Hematopoietic multipotent progenitor cell treated with erythropoietin and hydrocortisone succinate and interleukin-3 and kit ligand, for 8 days (in vitro differentiated cells): ENCODE data around the gene CABCOCO1.
"Not testable (repeated sequence)": the region's sequence is repeated elsewhere in the genome, so short reads cannot be mapped to it uniquely, and the experiment has no call there.

Experiments used
- DNase-seq: peaks from one replicate; pipeline ENCODE4 v3.0.0-alpha.2; 2015

CABCOCO1 gene

DNA sequence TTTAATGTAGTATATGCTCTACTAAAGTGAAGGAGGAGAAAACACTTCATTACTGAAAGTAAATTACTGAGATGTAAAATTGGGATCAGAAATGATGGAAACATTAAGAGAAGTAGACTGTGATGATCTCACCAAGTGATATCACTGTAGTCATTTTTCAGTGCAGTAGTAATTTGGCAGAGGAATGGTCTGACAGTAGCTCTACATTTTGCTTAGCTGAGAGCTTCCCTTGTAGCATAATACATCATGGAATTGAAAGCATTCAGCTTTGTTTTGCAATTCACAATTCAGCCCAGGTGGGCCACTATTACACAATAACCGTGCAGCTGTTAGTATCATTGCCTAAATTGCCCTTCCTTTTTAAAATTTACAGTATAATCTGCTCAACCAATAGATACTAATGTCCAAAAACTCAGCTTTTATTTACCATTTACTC lies 19.4 kb upstream of the CABCOCO1 start:
- no peak for DNase-seq

DNA sequence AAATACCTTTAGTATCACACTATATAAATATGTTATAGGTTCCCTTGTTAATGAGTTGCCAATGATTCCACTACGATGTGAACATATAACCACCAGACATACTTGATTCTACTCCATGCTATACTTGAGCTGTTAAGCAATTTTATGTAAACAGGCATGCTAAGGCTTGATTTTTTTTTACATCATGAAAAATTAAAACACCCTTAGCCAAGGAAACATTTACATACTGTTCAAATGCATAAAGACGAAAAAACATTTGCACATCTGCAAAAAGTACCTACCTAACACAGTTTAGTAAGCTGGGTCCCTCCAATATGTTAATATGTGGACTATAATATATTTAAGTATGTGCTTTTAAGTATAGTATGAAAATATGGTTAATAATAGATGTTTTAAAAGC lies 9.0 kb upstream of the CABCOCO1 start:
- DNase-seq = no peak

DNA sequence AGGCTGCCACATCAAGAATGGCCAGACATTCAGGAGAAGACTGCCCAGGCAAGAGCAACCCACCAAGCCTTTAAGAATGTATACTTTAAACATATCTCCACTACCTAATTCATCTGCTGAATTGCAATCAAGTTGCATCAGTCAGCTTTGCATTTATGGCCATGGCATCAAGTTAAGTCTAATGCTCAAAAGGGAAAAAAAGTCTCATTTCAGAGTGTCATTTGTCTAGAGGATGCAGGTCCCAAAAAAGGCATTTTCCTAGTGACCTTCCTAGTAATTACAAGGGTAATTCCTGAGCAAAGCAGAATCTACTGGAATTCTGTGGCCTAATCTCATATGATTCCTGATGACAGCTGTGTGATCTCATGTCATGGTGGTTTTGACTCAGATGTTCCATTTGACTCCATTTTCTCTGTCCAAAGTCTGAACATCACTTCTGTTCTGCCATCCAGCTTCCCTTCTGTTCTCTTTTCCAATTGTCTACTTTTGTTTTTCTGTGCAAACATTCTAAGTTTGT lies 7.3 kb upstream of the CABCOCO1 start:
- no peak for DNase-seq

DNA sequence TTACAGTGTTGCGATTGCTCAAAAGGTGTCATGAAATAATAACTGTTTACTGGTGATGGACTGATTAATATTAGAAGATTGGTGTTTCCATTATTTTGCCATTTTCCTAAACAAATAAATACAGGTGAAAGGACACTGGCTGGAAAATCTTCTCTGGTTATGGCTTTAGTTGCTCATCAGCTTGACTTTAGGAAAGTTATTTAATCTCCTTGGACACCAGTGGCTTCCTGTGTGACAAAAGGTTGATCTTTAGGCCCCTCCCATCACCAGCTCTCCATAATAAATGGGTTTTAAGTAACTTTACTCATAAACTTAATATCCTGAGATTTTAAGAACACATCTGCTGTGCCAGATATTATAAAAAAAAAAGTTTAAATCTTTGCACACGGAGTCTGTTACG lies 737 bp downstream of the CABCOCO1 start:
- no peak for DNase-seq

DNA sequence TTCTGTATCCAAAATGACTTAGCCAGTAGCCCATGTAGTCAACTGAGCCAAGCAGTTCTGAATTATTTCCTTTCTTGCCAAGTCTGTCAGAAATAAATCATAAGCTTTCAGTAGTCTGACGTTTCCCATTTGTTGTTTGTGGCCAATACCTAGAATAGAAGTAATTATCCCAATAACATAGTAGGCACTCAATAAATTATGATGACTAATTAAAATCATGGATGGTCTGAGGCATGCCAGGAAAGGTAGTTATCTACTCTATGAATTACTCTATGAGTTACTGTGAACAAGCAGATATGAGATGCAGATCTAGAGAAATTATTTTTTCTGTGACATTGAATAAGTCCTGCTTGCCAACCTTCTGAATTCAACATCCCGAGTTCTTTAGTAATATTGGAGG lies 2.3 kb downstream of the CABCOCO1 start:
- no peak for DNase-seq

DNA sequence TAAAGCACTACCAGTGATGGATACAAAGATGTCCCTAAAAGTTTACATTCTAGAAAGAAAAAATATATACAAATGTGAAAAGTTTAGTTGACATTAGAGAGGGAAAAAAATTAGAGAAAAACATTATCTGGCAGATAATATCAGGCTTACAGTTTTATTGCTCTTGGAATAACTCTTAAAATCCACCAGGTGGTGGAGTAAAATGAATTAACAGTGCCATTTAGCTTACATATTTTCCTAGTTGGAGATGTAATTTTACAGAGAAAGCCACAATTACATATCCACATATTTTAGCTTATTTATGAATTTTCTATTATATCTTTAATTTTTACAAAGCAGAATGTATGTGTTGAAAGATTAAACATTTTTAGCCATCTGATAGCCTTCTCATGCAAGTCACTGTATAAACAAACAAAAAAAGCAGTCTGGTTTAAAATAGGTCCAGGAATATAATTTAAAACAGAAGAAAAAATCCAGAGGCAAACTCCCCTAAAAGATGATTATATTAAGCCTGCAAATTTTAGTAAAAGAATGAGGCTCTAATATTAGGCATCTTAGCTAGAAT lies 6.5 kb downstream of the CABCOCO1 start:
- no peak for DNase-seq

DNA sequence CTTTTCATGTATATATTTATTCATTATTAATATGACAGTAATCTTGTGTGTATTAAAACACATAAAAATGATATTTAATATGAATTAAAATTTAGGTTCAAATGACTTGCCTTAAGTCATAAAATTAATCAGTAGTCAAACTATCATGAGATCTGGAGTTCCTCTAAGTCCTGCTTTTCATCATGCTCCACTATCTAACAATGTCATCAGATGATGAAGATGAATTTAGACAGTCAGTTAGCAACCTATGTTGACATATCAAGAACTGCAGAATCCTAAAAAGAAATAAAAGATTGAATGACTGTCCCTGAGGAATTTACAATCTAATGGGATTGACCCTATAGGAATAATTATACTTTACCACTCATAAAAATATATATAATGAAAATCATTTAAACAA lies 7.1 kb downstream of the CABCOCO1 start:
- DNase-seq = no peak

DNA sequence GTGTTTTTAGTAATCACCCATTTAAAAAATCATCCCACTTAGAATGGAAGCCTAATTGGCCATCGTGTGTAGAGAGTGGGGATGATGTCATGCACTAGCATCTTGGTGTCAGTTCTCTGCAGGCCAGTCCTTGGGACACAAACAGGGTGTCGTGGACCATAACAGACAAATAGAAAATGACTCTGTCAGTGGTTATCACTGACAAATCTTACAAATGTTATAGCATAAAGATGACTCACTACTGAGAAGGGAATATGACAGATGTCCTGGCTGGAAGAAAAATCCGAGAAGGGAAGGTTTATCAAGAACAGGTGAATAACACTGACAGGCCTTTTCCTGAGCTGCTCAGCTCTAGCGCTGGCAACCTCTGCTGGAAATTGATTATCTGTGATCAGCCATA lies 10.6 kb downstream of the CABCOCO1 start:
- no peak for DNase-seq

DNA sequence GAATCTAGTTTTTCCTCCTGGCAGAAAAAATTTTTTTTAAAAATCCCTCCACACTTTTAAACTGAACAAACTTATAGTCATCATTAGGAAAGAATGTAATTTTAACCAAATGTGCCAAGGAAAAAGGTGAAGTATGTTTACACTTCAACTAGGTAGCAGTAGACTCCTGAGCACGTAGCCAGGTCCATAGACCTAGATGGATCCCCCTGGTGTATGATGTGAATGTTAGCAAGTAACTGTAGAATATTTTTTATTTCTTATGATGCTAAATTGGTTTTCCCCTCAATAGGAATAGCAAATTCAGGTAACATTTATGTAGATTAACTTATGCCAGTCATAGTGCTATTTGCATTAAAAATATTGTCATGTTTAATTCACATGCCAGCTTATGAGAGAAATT lies 19.6 kb downstream of the CABCOCO1 start:
- no peak for DNase-seq

DNA sequence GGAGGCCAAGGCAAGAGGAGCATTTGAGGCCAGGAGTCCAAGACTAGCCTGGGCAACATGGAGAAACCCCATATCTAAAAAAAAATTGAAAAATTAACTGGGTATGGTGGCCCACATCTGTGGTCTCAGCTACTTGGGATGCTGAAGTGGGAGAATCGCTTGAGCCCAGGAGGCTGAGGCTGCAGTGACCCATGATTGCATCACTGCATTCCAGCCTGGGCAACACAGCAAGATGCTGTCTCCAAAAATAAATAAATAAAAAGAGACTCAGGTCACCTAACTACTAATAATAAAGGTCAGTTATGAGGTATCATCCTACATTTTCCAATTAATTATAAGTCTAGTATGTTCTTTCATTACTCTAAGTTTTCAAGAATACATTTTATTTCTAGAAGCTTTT lies 20.6 kb downstream of the CABCOCO1 start:
- DNase-seq = no peak

DNA sequence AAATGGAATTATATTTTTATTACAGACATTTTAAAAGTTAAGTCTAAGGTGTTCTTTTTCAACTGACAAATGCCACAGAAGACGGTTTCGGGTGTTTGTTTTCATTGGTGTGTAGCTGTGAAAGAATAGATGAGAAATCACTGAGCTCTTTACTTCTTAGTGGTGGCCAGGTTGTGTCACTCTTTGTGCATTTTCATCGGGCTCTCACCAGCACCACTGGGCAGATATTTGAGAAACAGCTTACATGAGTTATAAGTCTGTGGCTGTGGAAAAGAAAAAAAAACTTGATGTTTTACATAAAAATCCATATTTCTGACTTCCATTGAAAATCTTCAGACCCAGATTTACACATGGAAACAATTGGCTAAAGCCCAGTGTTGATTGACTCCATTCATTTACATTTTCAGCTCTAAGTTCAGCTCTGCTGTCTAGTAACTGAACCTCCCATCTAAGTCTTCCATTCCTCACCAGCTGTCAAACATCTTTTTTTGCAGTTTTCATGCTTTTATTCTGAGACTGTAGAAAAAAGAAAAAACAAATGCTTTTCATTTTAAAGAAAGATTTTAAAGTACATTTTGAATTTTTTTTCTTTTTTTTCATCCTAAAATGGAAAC lies 22.3 kb downstream of the CABCOCO1 start:
- DNase-seq = no peak

DNA sequence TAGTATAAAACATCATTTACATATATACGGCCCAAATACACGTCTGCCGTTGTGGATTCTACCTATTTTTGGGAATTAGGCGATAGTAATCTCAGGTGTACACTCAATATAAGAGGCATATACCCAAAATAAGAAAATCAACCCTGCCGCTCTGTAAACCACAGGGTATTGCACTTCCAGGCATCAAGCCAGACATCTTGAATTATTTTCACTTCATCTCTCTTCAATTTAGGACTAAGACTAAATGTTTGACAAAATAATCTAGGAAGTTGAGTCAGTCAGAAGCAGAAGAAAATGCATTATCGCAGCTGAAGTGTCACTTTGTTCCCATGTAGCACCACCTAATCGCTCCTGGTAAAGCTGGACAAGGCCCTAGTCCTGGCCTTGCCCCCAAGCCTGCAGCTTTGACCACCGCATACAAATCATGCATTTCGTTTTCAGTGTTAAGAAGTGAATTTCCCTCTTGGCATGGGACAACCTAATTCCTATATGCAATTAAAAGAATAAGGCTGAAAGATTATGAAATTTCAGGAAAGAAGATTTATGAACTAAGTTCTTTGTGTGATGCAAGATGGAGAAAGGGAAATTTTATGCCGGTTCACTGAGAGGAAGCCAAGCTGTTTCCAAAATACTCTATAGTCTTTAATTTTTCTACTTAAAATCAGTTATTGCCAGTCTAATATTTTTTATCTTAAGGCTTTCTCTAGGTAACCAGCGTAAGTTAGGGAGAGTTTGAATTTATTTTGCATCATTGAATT lies 26.0 kb downstream of the CABCOCO1 start:
- no peak for DNase-seq

DNA sequence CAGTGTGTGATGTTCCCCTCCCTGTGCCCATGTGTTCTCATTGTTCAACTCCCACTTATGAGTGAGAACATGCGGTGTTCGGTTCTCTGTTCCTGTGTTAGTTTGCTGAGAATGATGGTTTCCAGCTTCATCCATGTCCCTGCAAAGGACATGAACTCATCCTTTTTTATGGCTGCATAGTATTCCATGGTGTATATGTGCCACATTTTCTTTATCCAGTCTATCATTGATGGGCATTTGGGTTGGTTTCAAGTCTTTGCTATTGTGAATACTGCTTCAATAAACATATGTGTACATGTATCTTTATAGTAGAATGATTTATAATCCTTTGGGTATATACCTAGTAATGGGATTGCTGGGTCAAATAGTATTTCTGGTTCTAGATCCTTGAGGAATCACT lies 28.9 kb downstream of the CABCOCO1 start:
- DNase-seq = not testable (repeated sequence)

DNA sequence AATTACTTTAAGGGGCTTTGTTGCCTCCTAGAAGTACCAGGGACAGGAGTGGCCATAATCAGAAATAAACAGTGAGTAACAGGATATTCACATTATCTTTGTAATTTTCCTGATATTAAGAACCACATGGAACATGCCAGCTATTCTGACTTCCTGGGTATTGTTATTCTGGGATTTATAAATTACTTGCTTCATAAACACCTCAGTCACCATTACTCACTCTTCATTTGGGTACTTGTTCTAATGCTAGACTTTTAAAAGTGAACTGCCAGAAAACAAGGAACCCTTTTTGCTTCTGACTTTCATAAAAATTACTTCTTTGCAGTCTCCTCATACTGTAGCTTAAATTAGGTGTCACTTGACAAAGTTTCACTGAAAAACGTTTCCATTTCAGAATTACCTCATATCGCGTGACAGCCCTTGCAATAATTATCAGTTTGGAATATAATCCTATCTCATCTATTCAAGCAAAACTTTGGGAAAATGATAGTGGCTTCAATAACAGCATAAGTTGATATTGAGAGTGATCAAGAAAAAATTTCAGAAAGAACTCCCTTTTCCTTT lies 29.8 kb downstream of the CABCOCO1 start:
- no peak for DNase-seq

DNA sequence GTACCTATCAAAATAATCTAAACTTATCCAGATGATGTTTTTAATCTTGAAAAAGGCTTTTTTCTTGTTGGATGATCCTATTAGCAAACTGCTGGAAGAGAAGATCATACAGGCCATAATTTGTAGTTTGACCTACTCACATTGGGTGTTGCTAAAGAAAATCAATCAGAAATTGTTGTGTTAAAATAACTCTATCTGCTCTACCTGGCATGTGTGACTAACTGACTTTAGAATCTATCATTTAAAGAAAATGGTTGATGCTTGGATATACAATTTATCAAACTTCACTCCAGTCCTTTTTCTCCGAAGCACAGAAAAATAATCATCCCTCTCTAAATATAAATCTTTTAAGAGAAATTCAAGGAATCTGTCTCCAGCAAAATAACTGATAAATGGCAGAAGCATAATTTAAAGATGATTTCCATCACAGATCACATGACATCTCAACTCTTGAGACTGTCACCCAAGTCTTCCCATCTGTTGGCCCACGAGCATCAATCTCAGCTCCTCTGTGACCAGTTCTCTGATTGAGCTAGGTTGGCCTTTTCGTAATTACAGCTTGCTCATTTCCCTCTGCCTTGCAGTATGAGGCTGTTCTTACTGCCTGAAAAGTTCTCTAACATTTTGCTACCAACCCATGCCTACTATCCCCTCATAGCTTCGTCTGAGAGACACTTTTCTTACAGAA lies 36.4 kb downstream of the CABCOCO1 start:
- DNase-seq = no peak

DNA sequence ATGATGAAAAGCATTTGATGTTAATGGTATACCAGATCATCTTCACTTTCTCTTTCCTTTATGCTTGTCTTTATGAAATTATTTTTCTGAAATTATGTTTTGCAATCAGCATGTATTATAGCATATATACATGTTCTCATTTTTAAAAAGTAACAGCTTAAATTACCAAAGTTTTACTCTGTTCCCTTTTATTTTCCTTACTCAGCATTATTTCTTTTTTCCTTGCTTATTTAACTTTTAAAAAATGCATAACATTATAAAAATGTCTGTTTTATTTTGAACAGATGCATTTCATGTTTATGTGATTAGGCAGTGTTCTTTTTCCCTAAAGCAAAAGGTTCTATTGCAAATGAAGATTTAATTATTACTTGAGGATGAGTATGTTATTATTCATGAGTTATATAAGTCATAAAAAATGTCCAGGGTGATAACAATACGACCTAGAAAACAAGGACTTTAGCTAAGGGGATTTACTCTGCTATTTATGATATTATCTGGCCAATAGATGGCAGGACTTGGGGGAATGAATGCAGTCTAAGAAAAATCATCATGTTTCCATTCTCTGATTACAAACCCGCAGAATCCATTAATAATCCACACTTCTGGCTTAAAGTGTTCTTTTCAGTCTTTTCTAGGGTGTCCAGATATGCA lies 38.5 kb downstream of the CABCOCO1 start:
- DNase-seq = no peak

DNA sequence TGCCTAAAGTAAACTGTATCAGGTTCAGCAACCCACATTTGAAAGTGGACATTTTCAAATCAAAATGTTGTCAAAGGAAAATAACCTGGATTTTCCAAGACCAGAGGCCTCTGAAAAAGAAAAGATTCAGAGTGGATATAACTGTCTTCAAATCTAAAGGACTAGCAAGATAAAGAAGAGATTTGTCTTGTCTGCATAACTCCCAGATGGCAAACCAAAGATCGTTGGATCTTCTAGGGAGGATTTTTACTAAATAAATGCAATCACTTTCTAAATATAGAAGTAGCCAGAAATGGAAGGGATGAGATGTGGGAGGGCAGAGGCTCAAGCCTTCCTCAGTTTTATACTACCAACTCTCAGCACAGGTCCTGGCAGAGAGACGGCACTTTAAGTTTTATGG lies 39.0 kb downstream of the CABCOCO1 start:
- DNase-seq = no peak

DNA sequence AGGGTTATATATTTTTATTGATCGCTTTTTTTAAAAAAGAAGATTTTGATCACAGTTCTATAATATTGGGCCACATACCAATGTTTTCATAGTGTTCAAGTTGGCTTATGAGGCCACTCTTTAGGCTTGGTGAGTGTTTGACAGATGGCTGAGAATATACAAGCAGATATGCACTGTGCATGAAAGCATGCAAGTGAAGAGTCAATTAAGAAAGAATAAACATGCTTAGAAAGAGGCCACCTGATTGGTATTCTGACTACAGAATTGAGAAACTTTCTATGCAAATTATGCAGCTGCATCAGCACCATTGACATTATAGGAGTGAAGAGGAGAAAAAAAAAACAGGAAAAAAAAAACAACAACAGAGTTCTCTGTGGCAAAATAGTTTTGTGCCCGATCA lies 39.9 kb downstream of the CABCOCO1 start:
- no peak for DNase-seq

DNA sequence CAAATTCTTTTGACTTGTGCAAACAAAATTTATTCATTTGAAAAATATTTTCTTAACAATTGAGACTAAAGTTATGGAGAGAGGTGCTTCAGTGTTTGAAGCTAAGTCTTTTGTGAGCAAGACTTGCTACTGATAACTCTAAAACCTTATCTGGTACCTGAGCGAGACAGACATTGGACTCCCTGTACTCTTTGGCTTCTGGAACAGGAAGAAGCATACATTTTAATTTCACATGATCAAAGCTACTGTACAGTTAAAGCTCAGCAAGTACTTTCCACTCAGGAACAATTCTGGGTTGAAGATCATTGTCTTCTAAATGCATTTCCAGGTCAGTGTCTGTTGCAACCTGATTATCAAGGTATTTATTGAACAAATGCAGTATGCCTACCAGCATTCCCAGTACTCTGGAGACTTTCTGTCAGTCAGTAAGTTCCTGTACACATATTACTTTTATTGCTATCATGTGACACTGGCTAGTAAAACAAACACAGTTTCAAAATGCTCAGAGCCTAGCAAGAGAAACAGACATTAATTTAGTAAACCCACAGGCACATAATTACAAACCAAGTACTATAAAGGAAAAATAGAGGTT lies 42.4 kb downstream of the CABCOCO1 start:
- no peak for DNase-seq

DNA sequence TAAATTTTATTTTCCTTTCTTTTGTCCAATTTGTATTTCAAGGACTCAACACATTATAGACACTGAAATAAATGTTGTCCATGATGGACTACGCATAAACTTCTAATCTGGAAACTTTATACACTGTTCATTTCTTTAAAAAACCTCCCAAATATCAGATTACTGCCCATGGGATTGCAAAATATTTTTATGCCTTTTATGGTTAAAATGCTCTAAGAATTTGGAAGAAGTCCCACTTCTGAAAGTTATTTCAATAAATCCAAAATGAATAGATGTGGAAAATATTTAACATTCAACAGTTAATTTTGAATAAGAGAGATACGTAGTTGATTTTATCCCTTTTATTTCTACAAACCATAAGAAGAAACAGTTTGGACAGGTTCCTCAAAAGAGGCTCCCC lies 46.1 kb downstream of the CABCOCO1 start:
- no peak for DNase-seq

DNA sequence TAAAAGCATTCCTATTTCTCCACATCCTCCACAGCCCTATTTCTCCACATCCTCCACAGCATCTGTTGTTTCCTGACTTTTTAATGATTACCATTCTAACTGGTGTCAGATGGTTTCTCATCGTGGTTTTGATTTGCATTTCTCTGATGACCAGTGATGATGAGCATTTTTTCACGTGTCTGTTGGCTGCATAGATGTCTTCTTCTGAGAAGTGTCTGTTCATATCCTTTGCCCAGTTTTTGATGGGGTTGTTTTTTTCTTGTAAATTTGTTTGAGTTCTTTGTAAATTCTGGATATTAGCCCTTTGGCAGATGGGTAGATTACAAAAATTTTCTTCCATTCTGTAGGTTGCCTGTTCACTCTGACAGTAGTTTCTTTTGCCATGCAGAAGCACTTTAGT lies 49.4 kb downstream of the CABCOCO1 start:
- not testable (repeated sequence) for DNase-seq

DNA sequence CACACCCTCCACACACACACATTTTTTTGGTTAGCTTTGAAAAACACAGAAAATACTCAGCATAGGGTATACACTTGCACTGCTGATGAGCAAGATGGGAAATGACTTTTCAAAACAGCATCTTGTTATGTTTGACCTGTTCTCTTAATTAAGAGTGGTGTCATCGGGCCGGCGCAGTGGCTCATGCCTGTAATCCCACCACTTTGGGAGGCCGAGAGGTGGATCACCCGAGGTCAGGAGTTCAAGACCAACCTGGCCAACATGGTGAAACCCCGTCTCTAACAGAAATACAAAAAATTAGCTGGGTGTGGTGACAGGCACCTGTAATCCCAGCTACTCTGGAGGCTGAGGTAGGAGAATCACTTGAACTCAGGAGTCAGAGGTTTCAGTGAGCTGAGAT lies 56.7 kb downstream of the CABCOCO1 start:
- not testable (repeated sequence) for DNase-seq
